T-helper 9 cell (primary cell): ENCODE results near the gene MMP14.

Experiments
- DNase-seq: peaks from one replicate; pipeline ENCODE4 v3.0.0-alpha.2; 2020

MMP14 gene

GRCh38 chr14:22885975-22886374, 49.6 kb downstream of the MMP14 start:
- no peak for DNase-seq

GRCh38 chr14:22886500-22887259, 50.3 kb downstream of the MMP14 start:
- peak; percentile 68 for DNase-seq

- peak; percentile 23 for DNase-seq
Observed at GRCh38 chr14:22887260-22887989, 51.0 kb downstream of the MMP14 start.

- no peak for DNase-seq
Observed at GRCh38 chr14:22887990-22888378, 51.6 kb downstream of the MMP14 start.

GRCh38 chr14:22888662-22889061, 52.3 kb downstream of the MMP14 start:
- no peak for DNase-seq

GRCh38 chr14:22890416-22890815, 54.0 kb downstream of the MMP14 start:
- no peak for DNase-seq

GRCh38 chr14:22892488-22892887, 56.1 kb downstream of the MMP14 start:
- DNase-seq: no peak

- no peak for DNase-seq
Observed at GRCh38 chr14:22893706-22894105, 57.3 kb downstream of the MMP14 start.

- DNase-seq: no peak
Observed at GRCh38 chr14:22895402-22895801, 59.0 kb downstream of the MMP14 start.

- no peak for DNase-seq
Observed at GRCh38 chr14:22896356-22896755, 60.0 kb downstream of the MMP14 start.

GRCh38 chr14:22896760-22897159, 60.4 kb downstream of the MMP14 start:
- no peak for DNase-seq

GRCh38 chr14:22897357-22897756, 61.0 kb downstream of the MMP14 start:
- DNase-seq: no peak
